ENCODE results near the gene DDX59. TPM values are rescaled to one million over a fixed set of nuclear protein-coding genes. Genes with fewer than 3 reads are reported as not detected.
A peak's percentile ranks its signal among the peaks of the same experiment; 100 is the strongest.

DDX59 gene
- total RNA-seq, 2 experiments from 2014 or later, result 28.1 to 33.9 TPM

GRCh38 chr1:200660719-200661118 is 9.0 kb downstream of the DDX59 start:
- no peaks in the 10 kb centered on the region for H3K27me3 Mint-ChIP-seq
- H3K36me3 Mint-ChIP-seq, result peaks cover 62% of the 10 kb centered on the region
- no peak for DNase-seq
- H3K4me1 Mint-ChIP-seq, result peaks cover 19% of the 10 kb centered on the region
- H3K27ac Mint-ChIP-seq, result no peak overlapping the region
- H3K4me3 Mint-ChIP-seq, result no peak overlapping the region
- H3K9me3 Mint-ChIP-seq, result no peaks in the 10 kb centered on the region
- POLR2A ChIA-PET, result no interaction called here
- no peak for ATAC-seq (ENCODE audit: low read depth)

GRCh38 chr1:200659269-200659668 is 10.4 kb downstream of the DDX59 start:
- peaks cover 62% of the 10 kb centered on the region for H3K36me3 Mint-ChIP-seq
- no peak overlapping the region for H3K27ac Mint-ChIP-seq
- H3K4me3 Mint-ChIP-seq, result no peak overlapping the region
- H3K9me3 Mint-ChIP-seq, result no peaks in the 10 kb centered on the region
- H3K4me1 Mint-ChIP-seq, result peaks cover 26% of the 10 kb centered on the region
- ATAC-seq (ENCODE audit: low read depth) (no peak), DNase-seq (no peak)
- no peaks in the 10 kb centered on the region for H3K27me3 Mint-ChIP-seq
- POLR2A ChIA-PET, result no interaction called here

GRCh38 chr1:200658037-200658818 is 11.5 kb downstream of the DDX59 start:
- no peak overlapping the region for H3K27ac Mint-ChIP-seq
- no peak overlapping the region for H3K4me3 Mint-ChIP-seq
- DNase-seq, result no peak
- no peaks in the 10 kb centered on the region for H3K9me3 Mint-ChIP-seq
- no peaks in the 10 kb centered on the region for H3K27me3 Mint-ChIP-seq
- H3K4me1 Mint-ChIP-seq, result peaks cover 25% of the 10 kb centered on the region
- ATAC-seq (ENCODE audit: low read depth), result no peak
- H3K36me3 Mint-ChIP-seq, result peaks cover 64% of the 10 kb centered on the region
- POLR2A ChIA-PET, result interaction anchor here (0.7 kb wide), 1 partner anchor 119 kb away, joined by 4 read pairs; no protein-coding TSS in a partner anchor

- POLR2A ChIA-PET, result no interaction called here
- Mint-ChIP-seq H3K36me3 (peaks cover 46% of the 10 kb centered on the region), H3K4me1 (peaks cover 23% of the 10 kb centered on the region), H3K27me3 (no peaks in the 10 kb centered on the region), H3K9me3 (no peaks in the 10 kb centered on the region), H3K27ac (peak overlapping the region; percentile 22), H3K4me3 (no peak overlapping the region)
- DNase-seq (no peak), ATAC-seq (ENCODE audit: low read depth) (no peak)
These were observed 15.0 kb downstream of the DDX59 start for GRCh38 chr1:200654660-200655059.

- ATAC-seq (ENCODE audit: low read depth) (peak; percentile 22), DNase-seq (no peak)
- peak overlapping the region; percentile 42 for H3K4me3 Mint-ChIP-seq
- peak overlapping the region; percentile 82 for H3K27ac Mint-ChIP-seq
- peaks cover 23% of the 10 kb centered on the region for H3K4me1 Mint-ChIP-seq
- no peaks in the 10 kb centered on the region for H3K9me3 Mint-ChIP-seq
- peaks cover 46% of the 10 kb centered on the region for H3K36me3 Mint-ChIP-seq
- POLR2A ChIA-PET, result no interaction called here
- H3K27me3 Mint-ChIP-seq, result no peaks in the 10 kb centered on the region
These were observed 16.7 kb downstream of the DDX59 start for GRCh38 chr1:200653022-200653462.

- H3K36me3 Mint-ChIP-seq, result peaks cover 43% of the 10 kb centered on the region
- ATAC-seq (ENCODE audit: low read depth) (no peak), DNase-seq (no peak)
- H3K27ac Mint-ChIP-seq, result no peak overlapping the region
- H3K9me3 Mint-ChIP-seq, result no peaks in the 10 kb centered on the region
- peaks cover 23% of the 10 kb centered on the region for H3K4me1 Mint-ChIP-seq
- H3K4me3 Mint-ChIP-seq, result no peak overlapping the region
- H3K27me3 Mint-ChIP-seq, result no peaks in the 10 kb centered on the region
- POLR2A ChIA-PET, result interaction anchor here (0.7 kb wide), 1 partner anchor 81 kb away, joined by 5 read pairs; no protein-coding TSS in a partner anchor
These were observed 17.3 kb downstream of the DDX59 start for GRCh38 chr1:200652378-200652777.

- H3K9me3 Mint-ChIP-seq, result peaks cover 2% of the 10 kb centered on the region
- H3K36me3 Mint-ChIP-seq, result peaks cover 30% of the 10 kb centered on the region
- no peak overlapping the region for H3K4me3 Mint-ChIP-seq
- peaks cover 4% of the 10 kb centered on the region for H3K4me1 Mint-ChIP-seq
- H3K27ac Mint-ChIP-seq, result no peak overlapping the region
- DNase-seq, result no peak
- ATAC-seq (ENCODE audit: low read depth), result no peak
- H3K27me3 Mint-ChIP-seq, result no peaks in the 10 kb centered on the region
- POLR2A ChIA-PET, result no interaction called here
These were observed 23.2 kb downstream of the DDX59 start for GRCh38 chr1:200646515-200646914.

GRCh38 chr1:200644021-200644420 is 25.7 kb downstream of the DDX59 start:
- POLR2A ChIA-PET, result interaction anchor here (0.7 kb wide), 1 partner anchor 868 kb away, joined by 6 read pairs; no protein-coding TSS in a partner anchor
- H3K36me3 Mint-ChIP-seq, result peaks cover 31% of the 10 kb centered on the region

GRCh38 chr1:200642481-200642880 is 27.2 kb downstream of the DDX59 start:
- H3K9me3 Mint-ChIP-seq, result peaks cover 2% of the 10 kb centered on the region
- no peak overlapping the region for H3K4me3 Mint-ChIP-seq
- H3K36me3 Mint-ChIP-seq, result peaks cover 25% of the 10 kb centered on the region
- H3K27ac Mint-ChIP-seq, result no peak overlapping the region
- no peak for DNase-seq
- no peaks in the 10 kb centered on the region for H3K27me3 Mint-ChIP-seq
- no peak for ATAC-seq (ENCODE audit: low read depth)
- H3K4me1 Mint-ChIP-seq, result peaks cover 7% of the 10 kb centered on the region
- POLR2A ChIA-PET, result no interaction called here

More at GRCh38 chr1:200644021-200644420, 25.7 kb downstream of the DDX59 start:
- Mint-ChIP-seq H3K4me3 (no peak overlapping the region), H3K9me3 (peaks cover 2% of the 10 kb centered on the region), H3K4me1 (peaks cover 7% of the 10 kb centered on the region), H3K27ac (no peak overlapping the region), H3K27me3 (no peaks in the 10 kb centered on the region)
- DNase-seq, result no peak
- ATAC-seq (ENCODE audit: low read depth), result no peak

GRCh38 chr1:200640963-200641401 is 28.7 kb downstream of the DDX59 start:
- Mint-ChIP-seq H3K4me3 (no peak overlapping the region), H3K9me3 (no peaks in the 10 kb centered on the region), H3K27me3 (no peaks in the 10 kb centered on the region), H3K36me3 (peaks cover 13% of the 10 kb centered on the region), H3K4me1 (peaks cover 3% of the 10 kb centered on the region), H3K27ac (no peak overlapping the region)
- no peak for DNase-seq
- ATAC-seq (ENCODE audit: low read depth), result no peak
- POLR2A ChIA-PET, result no interaction called here

GRCh38 chr1:200640373-200640962 is 29.2 kb downstream of the DDX59 start:
- Mint-ChIP-seq H3K4me1 (peaks cover 3% of the 10 kb centered on the region), H3K27ac (no peak overlapping the region)

GRCh38 chr1:200638073-200638472 is 31.6 kb downstream of the DDX59 start:
- Mint-ChIP-seq H3K9me3 (no peaks in the 10 kb centered on the region), H3K4me3 (no peak overlapping the region), H3K27ac (no peak overlapping the region), H3K36me3 (peaks cover 4% of the 10 kb centered on the region), H3K27me3 (no peaks in the 10 kb centered on the region), H3K4me1 (peaks cover 3% of the 10 kb centered on the region)
- ATAC-seq (ENCODE audit: low read depth) (no peak), DNase-seq (no peak)
- POLR2A ChIA-PET, result no interaction called here

More at GRCh38 chr1:200640373-200640962, 29.2 kb downstream of the DDX59 start:
- no peak for ATAC-seq (ENCODE audit: low read depth)
- no peak overlapping the region for H3K4me3 Mint-ChIP-seq
- POLR2A ChIA-PET, result no interaction called here
- no peak for DNase-seq
- no peaks in the 10 kb centered on the region for H3K27me3 Mint-ChIP-seq
- no peaks in the 10 kb centered on the region for H3K9me3 Mint-ChIP-seq
- peaks cover 12% of the 10 kb centered on the region for H3K36me3 Mint-ChIP-seq

- no peak overlapping the region for H3K4me3 Mint-ChIP-seq
- peaks cover 4% of the 10 kb centered on the region for H3K36me3 Mint-ChIP-seq
- peaks cover 3% of the 10 kb centered on the region for H3K4me1 Mint-ChIP-seq
- H3K27ac Mint-ChIP-seq, result no peak overlapping the region
- H3K27me3 Mint-ChIP-seq, result no peaks in the 10 kb centered on the region
- DNase-seq (no peak), ATAC-seq (ENCODE audit: low read depth) (no peak)
- POLR2A ChIA-PET, result no interaction called here
- no peaks in the 10 kb centered on the region for H3K9me3 Mint-ChIP-seq
These were observed 33.0 kb downstream of the DDX59 start for GRCh38 chr1:200636681-200637080.

Data from activated naive CD8-positive, alpha-beta T cell treated with anti-CD3 and anti-CD28 coated beads, Interleukin-2, amount 10 ng/mL, durations not matched to agents 7 days and 5 days (primary cell).